HG03064 (cell line): ENCODE results near the gene PHF5A.

ENCODE experiments used
- ATAC-seq: cut with Tn5 transposase; IDR thresholded peaks from one replicate; pipeline ENCODE4 v1.9.1; 2021; ENCODE audit warnings: low read depth; ENCODE audit not compliant: unreplicated experiment

PHF5A gene, protein sequence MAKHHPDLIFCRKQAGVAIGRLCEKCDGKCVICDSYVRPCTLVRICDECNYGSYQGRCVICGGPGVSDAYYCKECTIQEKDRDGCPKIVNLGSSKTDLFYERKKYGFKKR

DNA sequence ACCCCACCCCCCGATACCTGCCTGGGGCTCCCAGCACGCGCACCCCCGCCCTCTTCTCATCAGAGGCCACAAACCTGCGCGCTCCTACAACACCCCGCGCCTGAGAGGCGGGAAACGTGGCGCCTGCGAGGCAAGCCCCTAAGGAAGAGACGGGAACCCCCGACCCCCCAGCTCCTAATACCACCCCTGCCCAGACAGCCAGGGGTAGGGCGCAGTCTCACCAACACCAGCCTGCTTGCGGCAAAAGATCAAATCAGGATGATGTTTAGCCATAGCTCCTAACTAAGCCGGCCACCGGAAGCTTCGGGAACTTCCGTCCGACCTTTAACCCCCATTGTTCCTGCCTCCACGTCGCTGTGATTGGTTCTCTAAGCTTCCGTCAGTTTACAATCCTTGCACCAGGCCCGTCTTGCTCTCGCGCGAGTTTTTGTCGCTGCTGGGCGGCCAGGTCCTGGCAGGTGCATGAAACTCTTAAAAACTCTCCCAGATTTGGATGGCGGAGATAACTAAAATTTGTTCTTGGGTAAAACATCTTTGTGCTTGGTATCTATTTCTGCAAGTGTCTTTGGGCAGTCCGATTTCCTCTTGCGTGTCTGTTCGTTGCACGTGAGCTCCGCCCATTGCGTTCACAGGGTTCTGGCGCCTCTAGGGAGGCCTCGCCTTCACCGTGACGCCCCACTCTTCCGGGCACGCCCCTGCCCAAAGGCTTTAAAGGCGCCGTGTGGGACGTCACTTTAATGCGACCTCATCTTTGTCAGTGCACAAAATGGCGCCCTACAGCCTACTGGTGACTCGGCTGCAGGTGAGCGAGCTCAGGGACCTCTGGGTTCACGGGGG, at the start of gene PHF5A, which contains the start of gene ACO2:
Gene PHF5A, minus strand, starts transcription at position 312 of the 837 bp plus-strand sequence. Its CDS starts 39 bp downstream, at position 273.
Gene ACO2, plus strand, starts transcription at position 737 of the 837 bp plus-strand sequence. Its CDS starts 30 bp downstream, at position 767.
- ATAC-seq: peak; percentile 74

DNA sequence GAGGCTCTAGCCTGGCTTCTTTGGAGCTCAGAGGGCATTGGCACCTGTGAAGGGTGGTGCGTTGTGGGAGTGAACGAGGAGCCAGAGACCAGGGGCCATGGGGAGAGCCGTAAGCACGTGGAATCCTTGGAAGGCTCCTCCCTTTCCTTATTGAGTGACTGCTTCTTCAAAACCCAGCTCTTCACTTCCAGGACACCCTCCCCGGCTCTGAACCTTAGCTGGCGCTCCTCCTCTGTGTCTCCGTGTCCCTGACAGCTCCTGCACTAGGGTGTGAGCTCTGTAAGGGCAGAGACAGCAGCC, 49.5 kb upstream of the PHF5A start:
- no peak for ATAC-seq

DNA sequence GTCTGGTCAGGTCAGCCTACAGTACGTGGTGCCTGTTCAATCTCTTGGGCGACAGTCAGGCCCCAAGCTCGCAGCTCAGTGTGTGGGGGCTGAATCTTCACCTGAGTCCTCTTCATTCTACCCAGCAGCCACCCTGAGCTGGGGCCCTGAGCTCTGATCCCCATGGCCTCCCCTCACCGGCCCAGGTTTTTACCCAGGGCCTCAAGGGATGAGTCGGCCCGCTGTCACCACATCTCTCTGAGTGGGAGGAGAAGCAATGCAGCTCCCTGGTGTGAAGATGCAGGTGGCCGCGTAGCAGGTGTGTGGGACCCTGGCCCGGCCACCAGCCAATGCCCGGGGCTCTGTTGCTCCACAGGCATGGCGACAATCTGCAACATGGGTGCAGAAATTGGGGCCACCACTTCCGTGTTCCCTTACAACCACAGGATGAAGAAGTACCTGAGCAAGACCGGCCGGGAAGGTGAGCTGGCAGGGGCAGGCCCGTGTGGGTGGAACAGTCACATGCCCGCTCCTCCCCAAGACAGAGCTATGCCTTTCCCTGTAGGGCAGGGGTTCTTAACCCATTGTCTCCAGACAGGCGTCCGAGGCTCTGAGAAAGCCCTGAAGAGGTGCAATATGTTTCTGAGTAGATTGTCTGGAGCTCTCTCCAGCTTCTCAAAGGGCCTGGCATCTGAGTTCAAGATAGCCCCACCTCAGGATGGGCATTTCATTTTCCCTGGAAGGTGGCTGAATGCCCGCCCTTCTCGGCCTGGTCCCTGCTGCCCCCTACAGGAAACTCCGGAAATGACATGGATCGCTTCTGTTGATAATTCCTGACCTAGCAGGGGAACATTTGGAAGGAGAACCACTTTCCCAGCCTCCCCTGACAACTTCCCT, 48.9 kb upstream of the PHF5A start:
- no peak for ATAC-seq

DNA sequence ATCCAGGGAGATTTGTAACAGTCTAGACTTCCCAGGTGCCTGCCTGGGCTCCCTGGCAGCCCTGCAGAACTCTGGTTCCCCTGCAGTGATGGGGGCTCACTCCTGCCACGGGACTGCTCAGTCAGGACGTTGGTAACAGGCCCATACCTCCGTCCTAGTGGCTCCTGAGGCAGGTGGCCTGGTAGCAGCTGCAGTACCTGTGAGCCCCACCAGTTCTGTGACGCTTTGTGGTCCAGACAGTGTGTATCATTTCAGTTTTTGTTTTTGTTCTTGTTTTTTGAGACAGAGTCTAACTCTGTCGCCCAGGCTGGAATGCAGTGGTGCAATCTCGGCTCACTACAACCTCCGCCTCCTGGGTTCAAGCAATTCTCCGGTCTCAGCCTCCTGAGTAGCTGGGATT, 48.0 kb upstream of the PHF5A start:
- ATAC-seq: no peak

DNA sequence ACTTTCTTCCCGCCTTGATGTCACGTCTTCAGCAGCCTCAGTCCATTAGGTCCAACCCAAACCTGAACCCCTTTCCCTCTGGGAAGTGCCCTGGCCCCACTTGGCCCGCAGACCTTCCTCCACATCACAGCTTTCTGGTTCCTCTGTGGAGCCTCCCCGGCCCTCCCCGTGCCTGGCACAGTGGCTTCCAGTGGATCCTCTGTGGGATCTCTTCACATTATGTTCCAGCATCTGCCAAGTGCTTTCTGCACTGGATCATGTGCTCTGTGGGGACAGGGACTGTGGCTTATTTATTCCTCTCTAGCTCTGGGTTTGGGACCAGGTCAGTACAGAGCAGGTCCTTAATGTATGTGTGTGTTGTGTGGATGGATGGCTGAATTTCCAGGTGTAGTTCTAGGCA, 44.9 kb upstream of the PHF5A start:
- no peak for ATAC-seq

DNA sequence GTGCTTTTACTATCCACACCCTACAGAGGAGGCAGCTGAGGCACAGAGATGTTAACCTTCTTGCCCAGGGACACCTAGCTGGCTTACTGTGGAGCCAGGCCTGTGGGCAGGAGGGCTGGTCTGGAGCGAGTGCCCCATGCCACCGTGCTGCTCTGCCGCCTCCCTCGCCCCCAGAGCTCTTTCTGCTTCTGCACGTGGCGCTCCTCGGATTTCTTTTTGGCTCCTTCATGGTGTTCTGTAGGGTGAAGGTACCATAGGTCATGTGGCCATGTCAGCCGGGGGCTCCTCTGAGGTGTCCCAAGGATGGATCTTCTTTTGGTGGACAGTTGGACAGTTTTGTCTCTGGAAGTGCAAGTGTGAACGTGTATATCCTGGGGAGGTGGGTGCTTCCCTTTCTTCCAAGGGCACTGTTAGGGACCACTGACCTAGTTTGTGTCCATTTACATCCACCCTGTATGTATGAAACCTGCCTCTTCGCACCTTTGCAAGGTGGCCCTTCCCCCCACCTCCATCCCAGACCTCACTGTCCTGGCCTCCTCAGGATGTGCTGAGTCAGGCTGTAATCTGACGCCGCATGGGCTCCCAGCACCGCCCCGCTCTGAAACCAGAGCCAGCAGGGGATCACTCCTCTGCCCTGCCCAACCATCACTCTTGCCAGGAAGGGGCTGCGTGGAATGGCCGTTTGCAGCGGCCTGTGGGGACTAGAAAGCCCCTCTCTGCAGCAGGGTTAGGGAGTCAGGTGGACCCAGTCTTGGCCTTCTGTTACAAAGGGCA, 44.1 kb upstream of the PHF5A start:
- ATAC-seq: no peak

DNA sequence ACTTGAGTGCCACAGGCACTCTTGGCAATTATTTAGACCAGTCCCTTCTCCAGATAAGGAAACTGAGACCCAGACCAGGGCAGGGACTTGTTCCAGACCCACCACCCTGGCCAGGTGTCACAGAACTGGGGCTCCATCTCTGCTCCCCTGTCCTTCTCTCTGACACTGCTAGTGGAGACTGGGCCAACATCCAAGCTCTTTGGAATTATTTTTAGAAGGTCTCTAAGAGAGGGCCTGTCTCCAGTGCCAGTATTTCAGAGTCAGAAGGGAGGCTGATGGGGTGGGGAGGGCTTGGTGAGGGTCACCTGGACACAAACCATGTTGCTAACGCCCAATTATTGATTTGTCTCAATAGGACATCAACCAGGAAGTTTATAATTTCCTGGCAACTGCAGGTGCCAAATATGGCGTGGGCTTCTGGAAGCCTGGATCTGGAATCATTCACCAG, 43.1 kb upstream of the PHF5A start:
- ATAC-seq: no peak

DNA sequence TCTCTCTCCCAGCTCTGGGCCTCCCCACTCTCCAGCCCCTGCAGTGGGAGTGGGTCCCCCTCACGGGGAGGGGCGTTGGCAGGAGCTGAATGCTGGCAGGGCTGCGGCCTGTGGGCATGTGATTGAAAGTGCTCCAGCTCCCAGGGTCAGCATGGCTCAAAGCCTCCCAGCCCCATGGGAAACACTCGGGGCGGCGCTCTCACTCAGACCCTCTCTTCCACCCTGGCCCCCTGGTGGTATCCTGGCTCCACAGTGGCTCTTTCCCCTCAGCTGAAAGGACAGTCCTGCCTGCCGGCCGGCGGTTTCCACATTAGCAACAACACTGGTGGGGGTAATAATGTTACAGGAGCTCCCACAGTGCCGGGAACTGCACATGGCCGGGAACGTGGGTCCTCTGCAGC, 40.3 kb upstream of the PHF5A start:
- no peak for ATAC-seq

DNA sequence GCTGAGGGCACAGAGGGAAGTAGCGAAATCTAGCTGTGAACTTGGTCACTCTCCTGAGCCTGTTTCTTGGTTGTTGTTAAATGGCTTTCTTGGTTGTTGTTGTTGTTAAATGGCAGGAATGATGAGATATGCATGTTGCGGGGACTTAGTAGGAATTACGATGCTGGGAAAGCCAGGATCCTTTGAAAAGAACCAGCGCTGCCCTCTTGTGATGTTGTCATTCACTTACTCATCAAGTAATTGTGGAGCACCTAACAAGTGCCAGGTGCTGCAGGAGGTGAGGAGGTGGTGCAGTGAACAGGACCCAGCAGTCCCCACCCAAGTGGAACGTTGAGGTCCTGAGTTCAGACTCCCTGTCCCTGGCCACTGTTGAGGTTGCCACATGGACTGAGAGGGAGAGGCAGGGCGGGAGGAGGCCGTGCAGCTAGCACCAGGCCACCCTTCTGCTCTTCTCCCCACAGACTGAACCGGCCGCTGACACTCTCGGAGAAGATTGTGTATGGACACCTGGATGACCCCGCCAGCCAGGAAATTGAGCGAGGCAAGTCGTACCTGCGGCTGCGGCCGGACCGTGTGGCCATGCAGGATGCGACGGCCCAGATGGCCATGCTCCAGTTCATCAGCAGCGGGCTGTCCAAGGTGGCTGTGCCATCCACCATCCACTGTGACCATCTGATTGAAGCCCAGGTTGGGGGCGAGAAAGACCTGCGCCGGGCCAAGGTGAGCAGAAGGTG, 39.0 kb upstream of the PHF5A start:
- ATAC-seq: no peak

DNA sequence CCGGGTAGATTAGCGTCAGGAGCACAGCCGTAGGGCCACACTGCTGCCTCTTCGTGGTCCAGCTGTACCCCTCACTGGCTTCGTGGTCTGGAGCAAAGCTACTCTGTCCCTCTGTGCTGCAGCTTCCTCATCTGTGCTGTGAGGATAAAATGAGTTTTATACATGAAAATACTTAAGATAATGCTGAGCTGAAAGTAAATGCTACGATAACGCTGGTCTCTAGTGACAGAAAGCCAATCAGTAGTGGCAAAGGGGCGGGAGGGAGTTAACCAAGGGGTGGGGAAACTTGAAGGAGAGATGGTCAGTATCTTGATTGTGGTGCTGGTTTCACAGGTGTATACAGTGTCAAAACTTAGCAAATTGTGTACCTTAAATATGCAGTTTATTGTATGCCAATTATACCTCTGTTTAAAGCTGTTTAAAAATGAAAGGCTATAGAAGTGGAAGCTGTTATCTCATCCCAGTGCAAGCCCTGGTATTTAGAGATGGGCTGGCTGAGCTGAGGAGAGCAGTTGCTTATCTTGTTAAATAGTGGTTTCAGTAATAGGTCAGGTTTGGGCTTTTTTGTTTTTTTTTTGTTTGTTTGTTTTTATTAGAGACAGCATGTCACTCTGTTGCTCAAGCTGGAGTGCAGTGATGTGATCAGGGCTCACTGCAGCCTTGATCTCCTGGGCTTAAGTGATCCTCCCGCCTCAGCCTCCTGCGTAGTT, 37.2 kb upstream of the PHF5A start:
- no peak for ATAC-seq

DNA sequence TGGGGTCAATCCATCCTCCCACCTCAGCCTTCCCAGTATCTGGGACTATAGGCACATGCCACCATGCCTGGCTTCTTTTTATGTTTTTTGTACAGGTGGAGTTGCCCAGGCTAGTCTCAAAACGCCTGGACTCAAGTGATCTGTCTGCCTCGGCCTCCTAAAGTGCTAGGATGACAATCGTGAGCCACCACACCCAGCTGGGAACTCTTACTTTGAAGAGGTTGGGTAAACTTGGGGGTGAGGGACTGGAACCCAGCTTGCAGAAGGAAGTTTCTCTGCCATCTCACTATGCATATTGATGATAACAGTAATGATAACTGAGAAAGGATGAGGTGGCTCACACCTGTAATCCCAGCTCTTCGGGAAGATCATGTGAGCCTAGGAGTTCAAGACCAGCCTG, 36.3 kb upstream of the PHF5A start:
- no peak for ATAC-seq

DNA sequence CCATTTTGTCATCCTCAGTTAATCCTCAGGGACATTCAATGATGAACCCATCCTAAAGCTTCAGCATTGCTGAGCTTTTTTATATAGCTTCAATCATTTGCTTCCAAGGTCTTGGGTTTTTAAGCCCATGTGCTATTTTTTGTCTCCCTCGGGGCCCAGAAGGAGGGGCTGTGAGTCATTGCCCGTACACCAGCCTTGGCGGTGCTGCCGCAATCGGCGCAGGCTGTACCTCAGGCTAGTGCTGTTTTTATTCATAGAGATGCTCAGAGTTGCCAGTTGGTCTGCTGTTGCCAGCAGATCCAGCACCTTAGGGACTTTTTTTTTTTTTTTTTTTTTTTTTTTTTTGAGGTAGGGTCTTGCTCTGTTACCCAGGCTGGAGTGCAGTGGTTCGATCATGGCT, 35.9 kb upstream of the PHF5A start:
- ATAC-seq: no peak

DNA sequence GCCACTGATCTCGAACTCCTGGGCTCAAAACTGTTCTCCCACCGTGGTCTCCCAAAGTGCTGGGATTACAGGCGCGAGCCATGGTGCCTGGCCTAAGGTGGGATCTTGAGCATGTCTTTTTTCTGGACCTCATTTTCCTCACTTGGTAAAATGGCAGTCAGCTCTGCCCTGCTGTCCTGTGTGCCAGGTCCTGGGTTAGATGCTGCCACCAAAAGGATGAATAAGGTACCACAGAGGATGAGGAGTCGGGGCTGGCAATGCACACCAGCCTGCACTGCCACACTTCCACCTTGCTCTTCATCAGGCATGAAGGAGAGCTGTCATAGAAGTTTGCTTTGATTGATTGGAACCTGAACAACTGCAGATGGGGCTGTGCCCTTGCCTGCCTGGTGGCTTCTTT, 32.7 kb upstream of the PHF5A start:
- no peak for ATAC-seq

DNA sequence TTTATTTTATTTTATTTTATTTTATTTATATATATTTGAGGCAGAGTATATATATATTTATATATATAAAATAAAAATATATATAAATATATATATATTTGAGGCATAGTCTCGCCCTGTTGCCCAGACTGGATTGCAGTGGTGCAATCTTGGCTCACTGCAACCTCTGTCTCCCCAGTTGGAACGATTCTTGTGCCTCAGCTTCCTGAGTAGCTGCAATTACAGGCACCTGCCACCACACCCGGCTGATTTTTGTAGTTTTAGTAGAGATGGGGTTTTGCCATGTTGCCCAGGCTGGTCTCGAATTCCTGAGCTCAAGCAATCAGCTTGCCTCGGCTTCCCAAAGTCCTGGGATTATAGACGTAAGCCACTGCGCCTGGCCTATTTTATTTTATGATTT, 31.8 kb upstream of the PHF5A start:
- no peak for ATAC-seq

DNA sequence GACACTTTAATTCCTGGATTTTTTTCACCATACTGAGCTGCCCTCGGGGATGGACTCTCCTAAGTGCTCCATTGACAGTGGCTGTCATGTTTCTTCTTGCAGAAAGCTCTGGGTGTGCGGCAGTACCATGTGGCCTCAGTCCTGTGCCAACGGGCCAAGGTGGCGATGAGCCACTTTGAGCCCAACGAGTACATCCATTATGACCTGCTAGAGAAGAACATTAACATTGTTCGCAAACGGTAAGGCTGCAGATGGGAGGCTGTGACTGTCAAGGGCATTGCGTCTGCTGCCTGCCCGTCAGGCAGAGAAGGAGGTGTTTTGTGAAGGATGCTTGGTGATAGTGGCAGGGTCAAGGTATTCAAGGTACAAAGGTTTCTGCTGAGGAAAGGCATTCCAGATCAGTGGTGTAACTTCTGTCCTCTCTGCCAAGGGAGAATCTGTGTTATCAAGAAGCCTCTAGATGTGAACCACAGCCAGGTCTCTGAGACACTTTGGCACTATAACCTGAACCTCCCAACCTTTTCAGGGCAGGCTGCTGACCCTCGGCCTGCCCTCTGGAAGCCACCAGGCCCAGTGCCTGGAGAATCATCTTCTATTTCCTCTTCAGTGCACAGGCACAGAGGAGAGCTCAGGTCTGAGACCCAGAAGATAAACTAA, 31.3 kb upstream of the PHF5A start:
- ATAC-seq: no peak

DNA sequence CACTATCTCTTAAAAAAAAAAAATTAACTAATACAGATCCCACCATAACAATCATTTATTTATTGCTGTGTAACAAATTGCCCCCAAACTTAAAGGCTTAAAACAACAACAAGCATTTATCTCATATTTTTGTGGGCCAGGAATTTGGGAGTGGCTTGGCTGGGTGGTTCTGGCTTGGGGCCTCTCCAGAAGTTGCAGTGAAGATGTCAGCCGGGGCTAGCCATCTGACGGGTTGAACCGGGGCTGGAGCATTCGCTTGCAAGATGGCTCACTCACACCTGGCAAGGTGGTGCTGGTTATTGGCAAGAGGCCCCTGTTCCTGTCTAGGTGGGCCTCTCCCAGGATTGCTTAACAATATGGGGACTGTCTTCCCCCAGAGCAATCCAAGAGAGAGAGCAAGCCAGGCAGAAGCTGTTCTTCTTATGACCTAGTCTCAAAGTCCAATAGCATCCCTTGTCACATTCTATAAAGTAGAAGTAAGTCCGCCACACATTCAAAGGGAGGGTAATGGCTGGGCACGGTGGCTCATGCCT, 29.9 kb upstream of the PHF5A start:
- no peak for ATAC-seq

DNA sequence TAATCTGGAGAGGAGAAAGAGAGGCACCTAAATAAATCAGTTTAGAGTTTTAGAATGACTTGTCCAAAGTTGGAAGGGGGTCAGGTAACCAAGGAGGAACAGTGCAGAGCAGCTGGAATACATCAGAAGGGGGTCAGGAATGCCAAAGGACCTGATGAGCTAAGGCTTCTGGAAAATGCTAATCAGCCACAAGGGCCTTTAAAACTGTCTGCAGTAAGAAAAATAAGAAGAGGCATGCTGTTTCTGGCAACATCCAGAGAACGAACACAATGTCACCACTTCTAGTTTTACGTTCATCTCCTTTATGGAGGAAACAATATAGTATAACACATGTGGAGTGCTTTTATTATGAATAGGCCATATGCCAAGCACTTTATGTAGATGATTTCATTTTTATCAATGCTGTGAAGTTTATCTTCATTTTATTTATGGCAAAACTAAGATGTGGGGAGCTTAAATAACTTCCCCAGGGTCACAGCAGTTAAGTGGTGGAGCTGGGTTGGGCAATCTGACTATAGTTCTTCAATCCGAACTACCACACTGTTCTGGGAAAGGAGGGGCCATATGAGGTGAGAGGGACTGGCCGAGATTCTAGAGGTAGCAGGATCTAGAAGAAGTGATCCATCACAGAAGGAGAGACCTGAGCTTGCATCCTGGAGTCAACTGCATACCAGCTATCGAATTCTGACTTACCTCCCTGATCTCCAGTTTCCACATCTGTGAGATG, 23.0 kb upstream of the PHF5A start:
- no peak for ATAC-seq
